Measurements from ENCODE around the gene SLC7A4.

Gene SLC7A4

GRCh38 chr22:20991252-20992055 lies 40.9 kb downstream of the SLC7A4 start:
- H3K4me3 ChIP-seq (ENCODE audit: low read depth, low read length): no peak overlapping the region
- no peak for DNase-seq (ENCODE audit: low read depth, low spot score)
- TF ChIP-seq CTCF (IDR thresholded peaks at IDR 0.05; ENCODE audit: low read depth, low read length): no peak
- in situ Hi-C loops (cut with HindIII; ENCODE audit: low sequenced_read_pairs): no loop called here

- DNase-seq (ENCODE audit: low read depth, low spot score): no peak
- in situ Hi-C loops (cut with HindIII; ENCODE audit: low sequenced_read_pairs): no loop called here
- H3K4me3 ChIP-seq (ENCODE audit: low read depth, low read length): no peak overlapping the region
- TF ChIP-seq CTCF (IDR thresholded peaks at IDR 0.05; ENCODE audit: low read depth, low read length): peak; percentile 16
Measured at GRCh38 chr22:20990184-20991180, 41.9 kb downstream of the SLC7A4 start.

- peak; percentile 65 for DNase-seq (ENCODE audit: low read depth, low spot score)
- H3K4me3 ChIP-seq (ENCODE audit: low read depth, low read length): no peak overlapping the region
- peak; percentile 6 for TF ChIP-seq CTCF (IDR thresholded peaks at IDR 0.05; ENCODE audit: low read depth, low read length)
- in situ Hi-C loops (cut with HindIII; ENCODE audit: low sequenced_read_pairs): no loop called here
Measured at GRCh38 chr22:20989323-20990138, 42.8 kb downstream of the SLC7A4 start.

- no peak for TF ChIP-seq CTCF (IDR thresholded peaks at IDR 0.05; ENCODE audit: low read depth, low read length)
- H3K4me3 ChIP-seq (ENCODE audit: low read depth, low read length): no peak overlapping the region
- in situ Hi-C loops (cut with HindIII; ENCODE audit: low sequenced_read_pairs): no loop called here
- no peak for DNase-seq (ENCODE audit: low read depth, low spot score)
Measured at GRCh38 chr22:20988573-20989322, 43.6 kb downstream of the SLC7A4 start.

- no peak for TF ChIP-seq CTCF (IDR thresholded peaks at IDR 0.05; ENCODE audit: low read depth, low read length)
- no peak for DNase-seq (ENCODE audit: low read depth, low spot score)
- no peak overlapping the region for H3K4me3 ChIP-seq (ENCODE audit: low read depth, low read length)
- in situ Hi-C loops (cut with HindIII; ENCODE audit: low sequenced_read_pairs): no loop called here
Measured at GRCh38 chr22:20987375-20987774, 45.0 kb downstream of the SLC7A4 start.

All from astrocyte of the spinal cord (primary cell).